SK-N-SH (cell line): ENCODE results near the gene PRKN. TPM values are rescaled to one million over a fixed set of nuclear protein-coding genes. Genes with fewer than 3 reads are reported as not detected.

ENCODE experiments used
- CTCF ChIA-PET: fragments of 300-600, 350-600 bp; formaldehyde crosslinking; extraction: SDS; loops from one replicate; lab custom pipeline; 2021; lab: Yijun Ruan, JAX
- POLR2A ChIA-PET: fragments of 350-600 bp; sonication (Branson Sonifier 250); formaldehyde crosslinking; extraction: SDS; loops from one replicate; lab custom pipeline; 2020; ENCODE audit warnings: antibody characterized with exemption, inconsistent platforms; lab: Yijun Ruan, JAX
- DNase-seq: peaks from one replicate; pipeline ENCODE4 v3.0.0; 2012
- H2AFZ ChIP-seq: fragments of 200-600 bp; sonication (generic); 2 replicates; pipeline ENCODE4 v1.8.1; 2016; ENCODE audit warnings: antibody characterized with exemption, mild to moderate bottlenecking, low read depth
- H3F3A ChIP-seq: fragments of 200-600 bp; sonication (generic); replicated peaks from 2 replicates; pipeline ENCODE3; 2016; ENCODE audit warnings: antibody characterized with exemption, mild to moderate bottlenecking; ENCODE audit not compliant: insufficient read depth
- H3K27ac ChIP-seq, 2 experiments: fragments of 200-500 bp in 1 of 2; fragments of 200-600 bp in 1 of 2; sonication (Bioruptor generic) in 1 of 2; sonication (generic), shearing (Covaris generic) in 1 of 2; 2 replicates each; pipeline versions ENCODE4 v1.5.1 to v1.6.1; 2014 to 2016; ENCODE audit warnings: low read depth in 2 of 2, inconsistent platforms in 1 of 2, low read length in 1 of 2, mild to moderate bottlenecking in 1 of 2, mixed read lengths in 1 of 2
- H3K27me3 ChIP-seq: fragments of 200-600 bp; sonication (generic), shearing (Covaris generic); 2 replicates; pipeline ENCODE4 v1.6.1; 2016; ENCODE audit warnings: mixed run types; ENCODE audit not compliant: insufficient read depth
- H3K36me3 ChIP-seq, 2 experiments: fragments of 200-500 bp in 1 of 2; fragments of 200-600 bp in 1 of 2; sonication (Bioruptor generic) in 1 of 2; sonication (generic) in 1 of 2; replicated peaks in 1 of 2; 2 replicates each; pipeline versions ENCODE3 to v1.5.1; 2014 to 2016; ENCODE audit warnings: low read length in 1 of 2, mild to moderate bottlenecking in 1 of 2; ENCODE audit not compliant: insufficient read depth in 2 of 2, control insufficient read depth in 1 of 2
- H3K4me1 ChIP-seq, 2 experiments: fragments of 200-500 bp in 1 of 2; fragments of 200-600 bp in 1 of 2; sonication (Bioruptor generic) in 1 of 2; sonication (generic), shearing (Covaris generic) in 1 of 2; 2 replicates each; pipeline versions ENCODE4 v1.5.1 to v1.6.1; 2014 to 2016; ENCODE audit warnings: low read depth in 1 of 2, low read length in 1 of 2, mixed run types in 1 of 2; ENCODE audit not compliant: insufficient read depth in 2 of 2, control insufficient read depth in 1 of 2
- H3K4me2 ChIP-seq: fragments of 200-600 bp; sonication (generic), shearing (Covaris generic); 2 replicates; pipeline ENCODE4 v1.6.1; 2017; ENCODE audit warnings: mixed run types
- H3K4me3 ChIP-seq, 2 experiments: fragments of 200-500 bp in 1 of 2; fragments of 200-600 bp in 1 of 2; sonication (Bioruptor generic) in 1 of 2; sonication (generic), shearing (Covaris generic) in 1 of 2; 2 replicates each; pipeline versions ENCODE4 v1.5.1 to v1.8.1; 2014 to 2016; ENCODE audit warnings: low read depth in 2 of 2, inconsistent platforms in 1 of 2, low read length in 1 of 2, mild to moderate bottlenecking in 1 of 2, mixed read lengths in 1 of 2, moderate library complexity in 1 of 2
- H3K79me2 ChIP-seq: fragments of 200-600 bp; sonication (generic); 2 replicates; pipeline ENCODE4 v1.8.1; 2017; ENCODE audit warnings: mild to moderate bottlenecking; ENCODE audit not compliant: insufficient read depth
- H3K9ac ChIP-seq: fragments of 200-600 bp; sonication (generic); 2 replicates; pipeline ENCODE4 v1.6.1; 2017; ENCODE audit warnings: mixed run types
- H3K9me2 ChIP-seq: fragments of 200-600 bp; sonication (generic); 2 replicates; pipeline ENCODE4 v1.6.1; 2017; ENCODE audit warnings: mixed run types
- H3K9me3 ChIP-seq: fragments of 200-600 bp; sonication (generic); 2 replicates; pipeline ENCODE4 v1.6.1; 2017; ENCODE audit warnings: mixed run types, mild to moderate bottlenecking, moderate library complexity
- H4K20me1 ChIP-seq: fragments of 200-600 bp; sonication (generic); 2 replicates; pipeline ENCODE4 v1.6.1; 2017; ENCODE audit warnings: mild to moderate bottlenecking, mixed run types; ENCODE audit not compliant: insufficient read depth
- CHD2 ChIP-seq: fragments of 150-350 bp; IDR thresholded peaks from 2 replicates; pipeline ENCODE4 v1.6.1; 2018; ENCODE audit warnings: low read length; ENCODE audit not compliant: partially characterized antibody
- CTCF ChIP-seq: fragments of 200-600 bp; sonication (generic); IDR thresholded peaks from 2 replicates; pipeline ENCODE4 v1.6.1; 2017; ENCODE audit warnings: antibody characterized with exemption, mild to moderate bottlenecking, moderate library complexity
- ELF1 ChIP-seq: IDR thresholded peaks from 2 replicates; pipeline ENCODE4 v1.4.0; 2012
- FOXJ3 ChIP-seq: sonication (generic); formaldehyde crosslinking; IDR thresholded peaks from 2 replicates; pipeline ENCODE4 v1.5.1; 2020; ENCODE audit warnings: mild to moderate bottlenecking, missing genetic modification reagents
- FOXM1 ChIP-seq: IDR thresholded peaks from 2 replicates; pipeline ENCODE4 v1.4.0; 2012; ENCODE audit warnings: low read depth, mild to moderate bottlenecking
- GABPA ChIP-seq: IDR thresholded peaks from 2 replicates; pipeline ENCODE4 v1.4.0; 2012; ENCODE audit warnings: low read depth, mild to moderate bottlenecking
- GATA2 ChIP-seq: sonication (generic); formaldehyde crosslinking; IDR thresholded peaks from 2 replicates; pipeline ENCODE4 v1.5.0; 2020; ENCODE audit warnings: mild to moderate bottlenecking, missing genetic modification reagents
- IRF3 ChIP-seq: fragments of 150-350 bp; IDR thresholded peaks from 2 replicates; pipeline ENCODE4 v1.6.1; 2016; ENCODE audit warnings: mild to moderate bottlenecking, low read depth, low read length
- JUND ChIP-seq: IDR thresholded peaks from 2 replicates; pipeline ENCODE4 v1.4.0; 2012
- PBX3 ChIP-seq: IDR thresholded peaks from 2 replicates; pipeline ENCODE4; 2012
- POLR2AphosphoS5 ChIP-seq: IDR thresholded peaks from 2 replicates; pipeline ENCODE4 v1.6.1; 2012; ENCODE audit warnings: low read depth, low read length
- REST ChIP-seq: IDR thresholded peaks from 2 replicates; pipeline ENCODE4 v1.6.1; 2012; ENCODE audit warnings: mild to moderate bottlenecking, low read depth, low read length, moderate library complexity
- RFX5 ChIP-seq: IDR thresholded peaks from 2 replicates; pipeline ENCODE4 v1.6.1; 2012; ENCODE audit warnings: mild to moderate bottlenecking, improper control_type of control experiment, low read length
- SIN3A ChIP-seq: IDR thresholded peaks from 2 replicates; pipeline ENCODE4 v1.6.1; 2012; ENCODE audit warnings: low read depth, mild to moderate bottlenecking, low read length, moderate library complexity, borderline replicate concordance
- SMC3 ChIP-seq: IDR thresholded peaks from 2 replicates; pipeline ENCODE4 v1.6.1; 2012; ENCODE audit warnings: low read depth, low read length, improper control_type of control experiment
- TAF1 ChIP-seq: IDR thresholded peaks from 2 replicates; pipeline ENCODE4 v1.6.1; 2012; ENCODE audit warnings: low read depth, mild to moderate bottlenecking, low read length, moderate library complexity, borderline replicate concordance
- TCF12 ChIP-seq: IDR thresholded peaks from 2 replicates; pipeline ENCODE4 v1.4.0; 2012
- TEAD4 ChIP-seq: IDR thresholded peaks from 2 replicates; pipeline ENCODE4 v1.4.0; 2012; ENCODE audit warnings: mild to moderate bottlenecking, borderline replicate concordance; ENCODE audit not compliant: insufficient read depth
- ZBTB33 ChIP-seq: IDR thresholded peaks from 2 replicates; pipeline ENCODE4 v1.4.0; 2012; ENCODE audit warnings: low read depth, borderline replicate concordance
- WGBS: methylation state at CpG from one replicate; pipeline ENCODE4 v1.1.6; 2017; ENCODE audit warnings: low lambda C conversion rate; 5-methylcytosine and 5-hydroxymethylcytosine counted together
- polyA plus RNA-seq, 3 experiments: library from polyadenylated mRNA; depleted of rRNA; stranded (reverse); fragments of >200 nt; gene quantifications; 2 replicates each; pipeline ENCODE4 v1.2.3, GENCODE V29; 2012

PRKN gene
- polyA plus RNA-seq, 1 of the 3 experiments (the other 2 are of a cell fraction) = 0.76 TPM

GRCh38 chr6:161443848-161444247 is 1283.7 kb downstream of the PRKN start:
- Histone ChIP-seq H4K20me1 (no peaks in the 10 kb centered on the region), H3F3A (no peaks in the 10 kb centered on the region), H3K36me3 (peaks cover 0 to 3% of the 10 kb centered on the region in 2 experiments), H3K27ac (no peak overlapping the region), H3K4me1 (peaks cover 0 to 20% of the 10 kb centered on the region in 2 experiments; a peak in 2 of 4 replicates), H3K9me2 (no peaks in the 10 kb centered on the region), H3K27me3 (no peaks in the 10 kb centered on the region), H3K9ac (no peak overlapping the region), H3K4me3 (no peak overlapping the region), H2AFZ (no peak overlapping the region), H3K9me3 (no peaks in the 10 kb centered on the region), H3K4me2 (no peak overlapping the region), H3K79me2 (no peaks in the 10 kb centered on the region)
- no peak for TF ChIP-seq SIN3A
- TF ChIP-seq GABPA = no peak
- no peak for TF ChIP-seq PBX3
- no peak for TF ChIP-seq IRF3
- TF ChIP-seq ZBTB33 = no peak
- no peak for TF ChIP-seq FOXM1
- no peak for TF ChIP-seq JUND
- no peak for TF ChIP-seq FOXJ3 (CRISPR knock-in tag)
- no peak for TF ChIP-seq CTCF
- no peak for TF ChIP-seq TEAD4
- TF ChIP-seq TAF1 = no peak
- no peak for TF ChIP-seq RFX5
- TF ChIP-seq POLR2AphosphoS5 = no peak
- TF ChIP-seq GATA2 (CRISPR knock-in tag) = no peak
- TF ChIP-seq SMC3 = no peak
- no peak for TF ChIP-seq REST
- no peak for TF ChIP-seq TCF12
- no peak for TF ChIP-seq ELF1
- TF ChIP-seq CHD2 = no peak
- POLR2A ChIA-PET = no interaction called here
- CTCF ChIA-PET = interaction anchor here (0.6 kb wide), 1 partner anchor 676 kb away, joined by 3 read pairs; no protein-coding TSS in a partner anchor
- 74% methylated on average over 7 of the region's 8 CpGs for WGBS
- no peak for DNase-seq
